HT-29 (cell line): ENCODE results near the gene OPCML. TPM values are rescaled to one million over a fixed set of nuclear protein-coding genes. Genes with fewer than 3 reads are reported as not detected.
A peak's percentile ranks its signal among the peaks of the same experiment; 100 is the strongest.

ENCODE experiments used
- DNase-seq: peaks from one replicate; pipeline ENCODE4 v3.0.0-alpha.2; 2015; ENCODE audit warnings: low spot score
- total RNA-seq: library from RNA; depleted of rRNA; stranded (reverse); fragments of >200 nt; shearing (Covaris generic); gene quantifications from 2 replicates; pipeline ENCODE4 v1.2.3, GENCODE V29; 2014

The OPCML gene
- total RNA-seq, 1 experiment from 2014 or later, result not detected

- DNase-seq, result no peak
These were observed 723.2 kb downstream of the OPCML start for GRCh38 chr11:132809070-132809469.

- DNase-seq, result no peak
These were observed 728.0 kb downstream of the OPCML start for GRCh38 chr11:132804258-132804657.

GRCh38 chr11:132803436-132803835, 728.9 kb downstream of the OPCML start:
- DNase-seq, result no peak

- DNase-seq, result no peak
These were observed 729.4 kb downstream of the OPCML start for GRCh38 chr11:132802947-132803346.

GRCh38 chr11:132793831-132794230, 738.5 kb downstream of the OPCML start:
- no peak for DNase-seq

- DNase-seq, result no peak
These were observed 739.8 kb downstream of the OPCML start for GRCh38 chr11:132792341-132793140.

GRCh38 chr11:132790971-132791370, 741.3 kb downstream of the OPCML start:
- DNase-seq, result no peak

- no peak for DNase-seq
These were observed 741.8 kb downstream of the OPCML start for GRCh38 chr11:132790466-132790865.

GRCh38 chr11:132788816-132789325, 743.4 kb downstream of the OPCML start:
- no peak for DNase-seq

- DNase-seq, result no peak
These were observed 746.4 kb downstream of the OPCML start for GRCh38 chr11:132785878-132786277.

GRCh38 chr11:132784441-132784840, 747.9 kb downstream of the OPCML start:
- DNase-seq, result no peak

- DNase-seq, result no peak
These were observed 750.2 kb downstream of the OPCML start for GRCh38 chr11:132782102-132782501.

GRCh38 chr11:132780046-132780445, 752.3 kb downstream of the OPCML start:
- DNase-seq, result no peak

- no peak for DNase-seq
These were observed 752.8 kb downstream of the OPCML start for GRCh38 chr11:132779497-132779896.

GRCh38 chr11:132777067-132777975, 755.0 kb downstream of the OPCML start:
- DNase-seq, result peak; percentile 11

- DNase-seq, result no peak
These were observed 758.5 kb downstream of the OPCML start for GRCh38 chr11:132773751-132774150.

- DNase-seq, result no peak
These were observed 759.4 kb downstream of the OPCML start for GRCh38 chr11:132772703-132773545.

- DNase-seq, result no peak
These were observed 760.6 kb downstream of the OPCML start for GRCh38 chr11:132771746-132772145.

- DNase-seq, result no peak
These were observed 761.3 kb downstream of the OPCML start for GRCh38 chr11:132770829-132771530.

- no peak for DNase-seq
These were observed 768.8 kb downstream of the OPCML start for GRCh38 chr11:132763503-132763902.

- DNase-seq, result no peak
These were observed 776.4 kb downstream of the OPCML start for GRCh38 chr11:132755934-132756333.
